HEK293 (cell line): Measurements from ENCODE around the gene DAP.

Experiments
- CTCF ChIA-PET: fragments of 350-600 bp; formaldehyde crosslinking; extraction: SDS; loops from one replicate; lab custom pipeline; 2021; ENCODE audit warnings: antibody characterized with exemption; lab: Yijun Ruan, JAX
- POLR2A ChIA-PET: fragments of 300-600 bp; formaldehyde crosslinking; extraction: SDS; loops from one replicate; lab custom pipeline; 2020; ENCODE audit warnings: antibody characterized with exemption, inconsistent platforms; lab: Yijun Ruan, JAX
- H3K27ac ChIP-seq: fragments of 200-500 bp; sonication (Bioruptor generic); 2 replicates; pipeline ENCODE4 v1.5.1; 2014; ENCODE audit warnings: low read depth, low read length, control low read depth, inconsistent platforms; ENCODE audit errors: extremely low read depth
- H3K36me3 ChIP-seq, 2 experiments: fragments of 200-500 bp in 1 of 2; sonication (Bioruptor generic) in 1 of 2; 1 replicate in 1 of 2; 2 replicates in 1 of 2; pipeline ENCODE4 v1.5.1; 2014 to 2017; ENCODE audit warnings: inconsistent platforms in 2 of 2, low read length in 2 of 2; ENCODE audit not compliant: control insufficient read depth in 2 of 2, insufficient read depth in 1 of 2
- H3K4me1 ChIP-seq: fragments of 200-500 bp; sonication (Bioruptor generic); 2 replicates; pipeline ENCODE4 v1.5.1; 2014; ENCODE audit warnings: mild to moderate bottlenecking, low read length, inconsistent platforms; ENCODE audit not compliant: control insufficient read depth, insufficient read depth
- H3K4me3 ChIP-seq: 2 replicates; pipeline ENCODE4 v1.5.1; 2011; ENCODE audit warnings: low read depth, mild to moderate bottlenecking, control low read depth, low read length, moderate library complexity
- H3K9me3 ChIP-seq: fragments of 200-500 bp; sonication (Bioruptor generic); 2 replicates; pipeline ENCODE4 v1.5.1; 2014; ENCODE audit warnings: low read depth, low read length, inconsistent platforms; ENCODE audit not compliant: control insufficient read depth, insufficient read depth
- GLIS2 ChIP-seq: fragments of 450-650 bp; formaldehyde crosslinking; IDR thresholded peaks from 2 replicates; pipeline ENCODE4 v1.5.1; 2016; ENCODE audit warnings: missing biosample characterization, missing genetic modification characterization
- KLF7 ChIP-seq: fragments of 450-650 bp; formaldehyde crosslinking; IDR thresholded peaks from 2 replicates; pipeline ENCODE4 v1.5.1; 2016; ENCODE audit warnings: missing biosample characterization, missing genetic modification characterization, borderline replicate concordance
- KLF9 ChIP-seq: fragments of 450-650 bp; formaldehyde crosslinking; IDR thresholded peaks from 2 replicates; pipeline ENCODE4 v1.5.1; 2016; ENCODE audit warnings: missing biosample characterization, missing genetic modification characterization, low read depth
- ZNF146 ChIP-seq: fragments of 450-650 bp; formaldehyde crosslinking; IDR thresholded peaks from 2 replicates; pipeline ENCODE4 v1.5.1; 2016; ENCODE audit warnings: missing biosample characterization, missing genetic modification characterization
- ZNF169 ChIP-seq: fragments of 450-650 bp; formaldehyde crosslinking; IDR thresholded peaks from 2 replicates; pipeline ENCODE4 v1.5.1; 2016; ENCODE audit warnings: missing biosample characterization, missing genetic modification characterization
- ZNF174 ChIP-seq: fragments of 450-650 bp; formaldehyde crosslinking; IDR thresholded peaks from 2 replicates; pipeline ENCODE4 v1.5.0; 2017; ENCODE audit warnings: missing biosample characterization, mild to moderate bottlenecking, missing genetic modification characterization
- ZNF221 ChIP-seq: fragments of 450-650 bp; formaldehyde crosslinking; IDR thresholded peaks from 2 replicates; pipeline ENCODE4 v1.5.1; 2017; ENCODE audit warnings: missing biosample characterization, missing genetic modification characterization, borderline replicate concordance
- ZNF24 ChIP-seq: fragments of 450-650 bp; formaldehyde crosslinking; IDR thresholded peaks from 2 replicates; pipeline ENCODE4 v1.5.1; 2016; ENCODE audit warnings: missing biosample characterization, missing genetic modification characterization
- ZNF292 ChIP-seq: fragments of 450-650 bp; formaldehyde crosslinking; IDR thresholded peaks from 2 replicates; pipeline ENCODE4 v1.5.1; 2016; ENCODE audit warnings: low read depth, missing biosample characterization, missing genetic modification characterization, borderline replicate concordance
- ZNF311 ChIP-seq: fragments of 450-650 bp; formaldehyde crosslinking; IDR thresholded peaks from 2 replicates; pipeline ENCODE4 v1.5.1; 2017; ENCODE audit warnings: missing biosample characterization, missing genetic modification characterization, borderline replicate concordance
- ZNF416 ChIP-seq: fragments of 450-650 bp; formaldehyde crosslinking; IDR thresholded peaks from 2 replicates; pipeline ENCODE4 v1.5.1; 2016; ENCODE audit warnings: missing biosample characterization, missing genetic modification characterization
- ZNF423 ChIP-seq: fragments of 450-650 bp; formaldehyde crosslinking; IDR thresholded peaks from 2 replicates; pipeline ENCODE4 v1.5.1; 2016; ENCODE audit warnings: missing biosample characterization, missing genetic modification characterization
- ZNF473 ChIP-seq: fragments of 450-650 bp; formaldehyde crosslinking; IDR thresholded peaks from 2 replicates; pipeline ENCODE4 v1.5.1; 2017; ENCODE audit warnings: missing biosample characterization, missing genetic modification characterization
- ZNF610 ChIP-seq: fragments of 450-650 bp; formaldehyde crosslinking; IDR thresholded peaks from 2 replicates; pipeline ENCODE4 v1.5.1; 2016; ENCODE audit warnings: missing biosample characterization, missing genetic modification characterization, borderline replicate concordance
- ZNF843 ChIP-seq: fragments of 450-650 bp; formaldehyde crosslinking; IDR thresholded peaks from 2 replicates; pipeline ENCODE4 v1.5.1; 2016; ENCODE audit warnings: missing biosample characterization, missing genetic modification characterization
- TF ChIP-seq, protein P1 (sequence below): fragments of 450-650 bp; formaldehyde crosslinking; IDR thresholded peaks from 2 replicates; pipeline ENCODE4 v1.5.1; 2016; ENCODE audit warnings: missing biosample characterization, missing genetic modification characterization, low read depth
- TF ChIP-seq, protein P2 (sequence below): fragments of 450-650 bp; formaldehyde crosslinking; IDR thresholded peaks from 2 replicates; pipeline ENCODE4 v1.5.1; 2016; ENCODE audit warnings: missing biosample characterization, missing genetic modification characterization
- TF ChIP-seq, protein P3 (sequence below): fragments of 450-650 bp; formaldehyde crosslinking; conservative IDR thresholded peaks from 2 replicates; pipeline ENCODE4 v1.5.1; 2016; ENCODE audit warnings: low read depth, missing biosample characterization, missing genetic modification characterization

DAP gene

DNA sequence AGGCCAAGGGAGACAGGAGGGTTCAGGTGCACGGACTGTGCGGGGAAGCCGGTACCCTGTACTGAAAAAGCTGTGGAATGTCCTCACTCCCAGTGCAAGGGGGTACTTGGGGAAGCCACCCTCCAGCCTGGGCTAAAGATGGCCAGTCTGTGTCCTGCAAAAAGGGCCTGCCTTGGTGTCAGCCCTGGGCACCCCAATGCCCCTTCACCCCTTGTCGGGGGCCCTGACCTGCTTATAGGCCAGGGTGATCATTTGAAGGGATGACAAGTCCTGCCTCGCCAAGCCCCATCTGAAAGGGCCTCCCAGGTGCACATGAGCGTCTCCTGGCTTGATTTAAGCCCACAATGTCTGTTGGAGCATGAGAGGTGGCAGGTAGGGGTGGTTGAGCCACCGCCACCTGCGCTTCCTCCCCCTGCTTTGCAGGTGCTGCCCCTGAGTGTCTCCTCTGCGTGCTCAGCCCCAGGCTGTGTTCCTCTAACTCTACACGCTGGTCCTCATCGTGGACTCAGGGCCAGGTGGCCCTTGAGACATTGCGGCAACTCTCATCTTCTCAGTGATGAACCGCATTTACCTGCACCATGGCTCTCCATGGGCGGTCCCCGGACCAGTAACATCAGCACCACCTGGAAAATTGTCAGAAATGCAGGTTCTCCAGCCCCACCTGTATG, 100.2 kb downstream of the DAP start (continued):
- TF ChIP-seq, protein P1, sequence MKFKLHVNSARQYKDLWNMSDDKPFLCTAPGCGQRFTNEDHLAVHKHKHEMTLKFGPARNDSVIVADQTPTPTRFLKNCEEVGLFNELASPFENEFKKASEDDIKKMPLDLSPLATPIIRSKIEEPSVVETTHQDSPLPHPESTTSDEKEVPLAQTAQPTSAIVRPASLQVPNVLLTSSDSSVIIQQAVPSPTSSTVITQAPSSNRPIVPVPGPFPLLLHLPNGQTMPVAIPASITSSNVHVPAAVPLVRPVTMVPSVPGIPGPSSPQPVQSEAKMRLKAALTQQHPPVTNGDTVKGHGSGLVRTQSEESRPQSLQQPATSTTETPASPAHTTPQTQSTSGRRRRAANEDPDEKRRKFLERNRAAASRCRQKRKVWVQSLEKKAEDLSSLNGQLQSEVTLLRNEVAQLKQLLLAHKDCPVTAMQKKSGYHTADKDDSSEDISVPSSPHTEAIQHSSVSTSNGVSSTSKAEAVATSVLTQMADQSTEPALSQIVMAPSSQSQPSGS (tag by site-specific recombination), result no peak
- no peak for TF ChIP-seq ZNF843
- no peak for TF ChIP-seq KLF7 (tag by site-specific recombination)
- no peak for TF ChIP-seq ZNF24
- no peak for TF ChIP-seq ZNF169
- TF ChIP-seq ZNF416, result no peak

DNA sequence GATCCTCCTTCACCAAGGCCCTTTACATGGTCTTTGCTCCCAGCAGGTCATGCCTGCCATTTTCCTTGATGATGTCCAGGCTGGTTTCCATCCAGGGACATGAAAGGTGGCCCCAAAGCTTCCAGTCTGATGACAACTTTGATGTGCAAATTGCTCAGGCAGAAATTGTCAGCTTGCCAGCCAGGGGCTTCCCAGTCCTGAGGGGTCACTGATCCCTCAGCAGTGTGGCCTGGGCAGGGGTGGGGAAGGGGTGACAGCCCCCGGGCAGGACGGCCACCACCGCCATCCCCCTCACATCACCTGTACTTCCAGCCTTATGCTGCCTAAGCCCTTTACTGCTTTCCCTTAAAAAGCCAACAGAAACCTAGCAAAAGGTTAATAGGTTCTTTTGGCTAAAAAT, 100.9 kb downstream of the DAP start:
- Histone ChIP-seq H3K27ac (no peak overlapping the region), H3K36me3 (no peaks in the 10 kb centered on the region), H3K9me3 (no peaks in the 10 kb centered on the region), H3K4me3 (no peak overlapping the region), H3K4me1 (no peaks in the 10 kb centered on the region)
- CTCF ChIA-PET, result interaction anchor here (0.6 kb wide), 1 partner anchor 207 kb away, joined by 3 read pairs; no protein-coding TSS in a partner anchor
- POLR2A ChIA-PET, result no interaction called here
- TF ChIP-seq KLF9 (tag by site-specific recombination) (no peak), ZNF473 (tag by site-specific recombination) (no peak), ZNF610 (tag by site-specific recombination) (no peak), ZNF423 (tag by site-specific recombination) (no peak), ZNF221 (no peak), ZNF311 (tag by site-specific recombination) (no peak), ZNF292 (tag by site-specific recombination) (no peak), GLIS2 (tag by site-specific recombination) (no peak), ZNF174 (tag by site-specific recombination) (no peak)

DNA sequence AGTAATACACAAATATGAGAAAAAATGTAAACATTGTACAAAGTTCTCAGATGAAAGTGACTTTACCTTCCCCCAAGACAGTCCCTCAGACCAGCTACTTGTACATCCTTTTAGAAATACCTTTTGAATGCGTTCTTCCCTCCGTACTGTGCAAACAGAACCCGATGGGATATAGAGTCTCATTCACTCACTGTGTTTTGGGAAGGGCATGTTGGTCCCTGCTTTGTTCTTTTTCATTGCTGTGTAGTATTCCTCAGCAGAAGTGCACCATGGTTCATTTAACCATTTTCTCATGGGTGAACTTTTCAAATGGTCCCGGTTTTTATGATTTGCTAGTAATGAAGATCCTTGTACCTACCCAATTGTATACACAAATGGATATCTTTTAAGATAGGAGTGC, 102.8 kb downstream of the DAP start:
- no peak overlapping the region for H3K27ac ChIP-seq
- CTCF ChIA-PET, result interaction anchor here (0.6 to 0.7 kb wide), 2 partner anchors 11 to 168 kb away, joined by 3 read pairs; no protein-coding TSS in a partner anchor
- POLR2A ChIA-PET, result no interaction called here

More for the DNA sequence above, 102.8 kb downstream of the DAP start:
- no peaks in the 10 kb centered on the region for H3K9me3 ChIP-seq
- no peaks in the 10 kb centered on the region for H3K4me1 ChIP-seq
- no peak overlapping the region for H3K4me3 ChIP-seq
- TF ChIP-seq, protein P2, sequence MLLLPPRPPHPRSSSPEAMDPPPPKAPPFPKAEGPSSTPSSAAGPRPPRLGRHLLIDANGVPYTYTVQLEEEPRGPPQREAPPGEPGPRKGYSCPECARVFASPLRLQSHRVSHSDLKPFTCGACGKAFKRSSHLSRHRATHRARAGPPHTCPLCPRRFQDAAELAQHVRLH (tag by site-specific recombination), result peak; percentile 44; the same call in 1 of the 2 replicates
- peak; percentile 97 for TF ChIP-seq ZNF146 (tag by site-specific recombination)
- TF ChIP-seq, protein P3, sequence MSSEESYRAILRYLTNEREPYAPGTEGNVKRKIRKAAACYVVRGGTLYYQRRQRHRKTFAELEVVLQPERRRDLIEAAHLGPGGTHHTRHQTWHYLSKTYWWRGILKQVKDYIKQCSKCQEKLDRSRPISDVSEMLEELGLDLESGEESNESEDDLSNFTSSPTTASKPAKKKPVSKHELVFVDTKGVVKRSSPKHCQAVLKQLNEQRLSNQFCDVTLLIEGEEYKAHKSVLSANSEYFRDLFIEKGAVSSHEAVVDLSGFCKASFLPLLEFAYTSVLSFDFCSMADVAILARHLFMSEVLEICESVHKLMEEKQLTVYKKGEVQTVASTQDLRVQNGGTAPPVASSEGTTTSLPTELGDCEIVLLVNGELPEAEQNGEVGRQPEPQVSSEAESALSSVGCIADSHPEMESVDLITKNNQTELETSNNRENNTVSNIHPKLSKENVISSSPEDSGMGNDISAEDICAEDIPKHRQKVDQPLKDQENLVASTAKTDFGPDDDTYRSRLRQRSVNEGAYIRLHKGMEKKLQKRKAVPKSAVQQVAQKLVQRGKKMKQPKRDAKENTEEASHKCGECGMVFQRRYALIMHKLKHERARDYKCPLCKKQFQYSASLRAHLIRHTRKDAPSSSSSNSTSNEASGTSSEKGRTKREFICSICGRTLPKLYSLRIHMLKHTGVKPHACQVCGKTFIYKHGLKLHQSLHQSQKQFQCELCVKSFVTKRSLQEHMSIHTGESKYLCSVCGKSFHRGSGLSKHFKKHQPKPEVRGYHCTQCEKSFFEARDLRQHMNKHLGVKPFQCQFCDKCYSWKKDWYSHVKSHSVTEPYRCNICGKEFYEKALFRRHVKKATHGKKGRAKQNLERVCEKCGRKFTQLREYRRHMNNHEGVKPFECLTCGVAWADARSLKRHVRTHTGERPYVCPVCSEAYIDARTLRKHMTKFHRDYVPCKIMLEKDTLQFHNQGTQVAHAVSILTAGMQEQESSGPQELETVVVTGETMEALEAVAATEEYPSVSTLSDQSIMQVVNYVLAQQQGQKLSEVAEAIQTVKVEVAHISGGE (tag by site-specific recombination), result no peak
- no peaks in the 10 kb centered on the region for H3K36me3 ChIP-seq
